AG09319 (cell line): ENCODE data around the gene C2orf78.

Experiments
- DNase-seq: peaks from one replicate; pipeline ENCODE4 v3.0.0-alpha.2; 2010; ENCODE audit warnings: low read depth; ENCODE audit errors: extremely low read depth
- TF ChIP-seq, protein P1 (sequence below): IDR thresholded peaks from 2 replicates; pipeline ENCODE4 v1.5.1; 2011; ENCODE audit warnings: low read depth, mild to moderate bottlenecking, inconsistent platforms, low read length, moderate library complexity

Gene C2orf78

DNA sequence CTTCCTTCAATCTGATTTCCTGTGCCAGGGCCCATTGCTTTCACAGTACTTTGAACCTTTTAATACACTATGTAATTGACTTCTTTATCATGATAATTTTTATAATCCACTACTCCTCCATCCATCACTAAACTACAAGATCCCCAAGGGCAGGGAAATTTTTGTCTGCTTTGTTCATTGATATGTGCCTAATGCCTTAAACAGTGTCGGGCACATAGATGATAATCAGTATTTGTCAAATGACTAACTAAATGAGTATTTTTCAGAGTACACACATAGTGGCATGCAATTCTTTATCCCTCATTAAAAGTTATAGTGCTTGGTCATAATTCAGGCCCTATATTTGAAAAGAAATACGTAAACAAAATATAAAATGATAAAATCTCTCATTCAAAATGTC lies 39.4 kb downstream of the C2orf78 start:
- no peak for DNase-seq
- TF ChIP-seq, protein P1, sequence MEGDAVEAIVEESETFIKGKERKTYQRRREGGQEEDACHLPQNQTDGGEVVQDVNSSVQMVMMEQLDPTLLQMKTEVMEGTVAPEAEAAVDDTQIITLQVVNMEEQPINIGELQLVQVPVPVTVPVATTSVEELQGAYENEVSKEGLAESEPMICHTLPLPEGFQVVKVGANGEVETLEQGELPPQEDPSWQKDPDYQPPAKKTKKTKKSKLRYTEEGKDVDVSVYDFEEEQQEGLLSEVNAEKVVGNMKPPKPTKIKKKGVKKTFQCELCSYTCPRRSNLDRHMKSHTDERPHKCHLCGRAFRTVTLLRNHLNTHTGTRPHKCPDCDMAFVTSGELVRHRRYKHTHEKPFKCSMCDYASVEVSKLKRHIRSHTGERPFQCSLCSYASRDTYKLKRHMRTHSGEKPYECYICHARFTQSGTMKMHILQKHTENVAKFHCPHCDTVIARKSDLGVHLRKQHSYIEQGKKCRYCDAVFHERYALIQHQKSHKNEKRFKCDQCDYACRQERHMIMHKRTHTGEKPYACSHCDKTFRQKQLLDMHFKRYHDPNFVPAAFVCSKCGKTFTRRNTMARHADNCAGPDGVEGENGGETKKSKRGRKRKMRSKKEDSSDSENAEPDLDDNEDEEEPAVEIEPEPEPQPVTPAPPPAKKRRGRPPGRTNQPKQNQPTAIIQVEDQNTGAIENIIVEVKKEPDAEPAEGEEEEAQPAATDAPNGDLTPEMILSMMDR: no peak

DNA sequence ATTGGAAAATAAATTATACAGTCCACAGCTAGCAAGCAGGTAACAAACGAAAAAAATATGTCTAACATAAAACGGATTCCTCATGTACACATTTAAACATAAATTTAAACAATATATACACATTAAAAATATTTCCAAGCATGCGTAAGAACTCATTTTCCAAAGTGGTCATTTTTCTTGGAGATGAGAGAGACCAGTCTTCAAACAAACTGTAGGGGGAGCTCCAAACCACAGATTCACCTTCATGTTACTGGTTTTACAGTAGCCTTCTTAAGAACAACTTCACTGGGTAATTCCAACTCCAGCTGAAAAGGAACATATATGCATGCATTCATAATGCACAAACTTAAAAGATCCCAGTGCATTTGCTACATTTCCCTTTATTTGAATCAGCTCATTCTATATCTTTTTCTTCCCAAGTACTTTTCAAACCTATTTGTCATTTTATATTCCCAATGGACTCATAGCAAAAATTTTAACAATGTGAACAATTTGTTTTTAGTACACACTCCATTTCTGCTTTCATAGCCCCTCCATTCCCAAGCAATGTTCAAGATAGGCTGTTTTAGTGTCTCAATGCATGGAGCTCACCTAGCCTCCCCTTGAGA lies 40.0 kb downstream of the C2orf78 start:
- TF ChIP-seq, protein P1: peak; percentile 84
- peak; percentile 82 for DNase-seq

- DNase-seq: no peak
- TF ChIP-seq, protein P1: no peak
Measured at GRCh38 chr2:73825408-73825807, 41.4 kb downstream of the C2orf78 start.

DNA sequence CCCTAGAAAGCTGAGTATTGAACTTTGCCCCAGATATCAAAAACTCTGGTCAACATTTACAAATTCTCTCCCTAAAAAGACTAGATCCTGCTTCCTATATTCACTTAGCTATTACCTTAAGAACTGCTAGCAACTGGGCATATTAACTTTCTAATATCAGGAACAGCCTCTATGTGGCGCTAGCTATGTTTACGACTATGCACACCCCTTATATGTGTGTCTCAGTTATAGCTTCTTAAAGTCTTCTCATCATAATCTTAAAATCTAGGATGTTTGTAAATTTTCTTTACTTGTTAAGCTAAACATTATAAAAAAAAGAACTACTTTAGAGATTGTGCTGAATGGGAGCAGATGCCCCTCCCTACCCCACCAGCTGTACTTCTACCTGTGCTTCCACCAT lies 43.0 kb downstream of the C2orf78 start:
- DNase-seq: no peak
- TF ChIP-seq, protein P1: peak; percentile 34

DNA sequence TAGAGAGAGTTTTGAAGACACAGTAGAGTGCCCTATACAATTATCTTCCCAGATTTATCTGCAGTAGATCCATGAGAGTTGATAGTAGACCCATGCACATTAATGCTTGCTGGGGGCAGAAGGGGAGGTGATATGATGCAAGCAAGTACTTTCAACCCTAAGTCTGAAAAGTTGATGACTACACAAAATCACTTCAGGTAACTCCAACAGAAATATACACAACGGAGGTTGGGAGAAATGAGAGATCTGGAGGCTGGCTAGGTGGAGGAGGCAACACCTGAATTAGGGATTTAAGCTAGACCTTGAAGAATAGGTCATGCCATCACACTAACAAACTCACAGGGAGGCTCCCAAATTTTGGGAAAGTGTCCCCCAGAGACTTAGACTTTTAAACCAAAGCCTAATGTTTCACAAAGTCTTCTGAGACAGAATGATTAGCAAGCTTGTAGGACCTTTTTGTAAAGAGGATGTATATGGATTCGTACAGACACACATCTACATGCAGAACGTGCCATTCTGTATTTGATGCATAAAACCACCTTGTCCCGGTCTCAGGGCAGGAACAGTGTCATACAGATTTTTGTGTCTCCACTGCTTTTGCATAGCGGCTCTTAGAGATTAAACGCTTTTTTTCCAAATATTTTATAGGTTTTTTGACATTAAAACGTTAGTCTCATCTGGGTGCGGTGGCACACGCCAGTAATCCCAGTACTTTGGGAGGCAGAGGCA lies 43.8 kb downstream of the C2orf78 start:
- TF ChIP-seq, protein P1: no peak
- no peak for DNase-seq

DNA sequence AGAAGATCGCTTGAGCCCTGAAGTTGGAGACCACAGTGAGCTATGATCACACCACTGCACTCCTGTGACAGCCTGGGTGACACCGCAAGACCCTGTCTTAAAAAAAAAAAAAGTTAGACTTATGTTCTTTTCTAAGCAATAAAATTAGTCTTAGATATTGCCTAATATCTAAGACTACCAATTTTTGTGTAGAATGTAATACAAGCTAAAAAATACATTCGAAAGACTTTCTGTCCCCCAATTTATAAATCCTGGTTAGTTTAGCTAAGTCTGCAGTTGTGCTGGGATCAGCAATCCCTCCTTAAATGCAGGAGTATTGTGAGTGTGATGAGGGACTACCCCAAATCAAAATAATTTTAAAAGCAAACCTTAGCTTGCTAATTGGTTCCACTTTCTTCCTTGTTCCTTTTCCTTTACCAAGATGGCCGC lies 44.4 kb downstream of the C2orf78 start:
- TF ChIP-seq, protein P1: no peak
- DNase-seq: no peak

DNA sequence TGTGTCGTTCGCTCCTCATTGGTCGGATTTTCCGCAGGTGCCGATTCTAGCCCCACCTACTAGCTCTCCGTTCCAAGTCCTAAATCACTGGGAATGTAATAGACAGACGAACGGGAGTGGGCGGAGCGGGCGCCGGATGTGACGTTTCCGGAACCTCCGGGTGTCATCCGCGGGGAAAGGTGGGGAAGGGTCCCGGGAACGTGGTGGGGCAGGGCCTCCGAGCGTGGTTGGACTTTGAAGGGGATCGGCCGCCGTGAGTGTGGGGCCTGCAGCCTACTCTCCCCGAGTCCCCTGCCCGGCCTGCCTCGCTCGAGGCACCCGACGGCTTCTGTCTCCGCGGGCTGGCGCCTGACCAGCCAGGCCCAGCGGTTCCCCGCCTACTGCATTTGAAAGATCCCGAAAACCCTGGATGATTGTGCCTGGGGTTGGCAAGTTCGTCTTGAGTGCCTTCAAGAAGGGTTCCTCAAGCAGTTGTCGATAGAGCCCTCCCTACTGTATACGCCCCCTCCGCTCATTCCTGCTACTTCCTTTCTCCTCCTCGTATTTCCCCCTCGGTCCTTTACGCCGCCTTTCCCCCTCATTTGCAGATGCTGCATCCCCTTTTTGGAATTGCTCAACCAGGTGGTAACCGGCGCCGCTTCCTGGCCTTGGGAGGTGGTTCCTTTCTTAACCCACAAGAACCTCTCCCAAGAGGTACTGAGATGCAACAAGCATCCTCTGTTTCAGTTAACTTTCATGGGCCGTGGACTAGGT lies 45.0 kb downstream of the C2orf78 start, which contains the start of gene STAMBP:
Gene STAMBP, plus strand, starts transcription at position 144 of the 753 bp plus-strand sequence. CDS start 1,896 bp downstream, outside the sequence.
- peak; percentile 85 for DNase-seq
- TF ChIP-seq, protein P1: no peak
